Activated naive CD4-positive, alpha-beta T cell treated with Interleukin-2 at 50 U/mL for 16 hours (primary cell): ENCODE results near the gene CA14.
"Not testable (repeated sequence)": the region's sequence is repeated elsewhere in the genome, so short reads cannot be mapped to it uniquely, and the experiment has no call there.

Experiments used
- DNase-seq: peaks from one replicate; pipeline ENCODE4 v3.0.0-alpha.2; 2020

Gene CA14

GRCh38 chr1:150257624-150258585 lies at the start of gene CA14:
TSS of gene CA14 (plus strand) at chr1:150257774. CDS start at chr1:150258129, 355 bp downstream.
- DNase-seq = no peak

GRCh38 chr1:150208460-150208859 lies 49.1 kb upstream of the CA14 start:
- not testable (repeated sequence) for DNase-seq

GRCh38 chr1:150210091-150210490 lies 47.5 kb upstream of the CA14 start:
- DNase-seq = no peak

- no peak for DNase-seq
These were observed 46.9 kb upstream of the CA14 start for GRCh38 chr1:150210706-150211105.

- DNase-seq = no peak
These were observed 45.5 kb upstream of the CA14 start for GRCh38 chr1:150212070-150212469.

GRCh38 chr1:150213170-150214098 lies 44.1 kb upstream of the CA14 start:
- peak; percentile 92 for DNase-seq

GRCh38 chr1:150214099-150214756 lies 43.3 kb upstream of the CA14 start:
- DNase-seq = not testable (repeated sequence)

GRCh38 chr1:150215855-150216254 lies 41.7 kb upstream of the CA14 start:
- DNase-seq = not testable (repeated sequence)

- no peak for DNase-seq
These were observed 36.0 kb upstream of the CA14 start for GRCh38 chr1:150221552-150221951.

- DNase-seq = no peak
These were observed 32.6 kb upstream of the CA14 start for GRCh38 chr1:150224983-150225382.

GRCh38 chr1:150225546-150225945 lies 32.0 kb upstream of the CA14 start:
- DNase-seq = no peak

- no peak for DNase-seq
These were observed 31.1 kb upstream of the CA14 start for GRCh38 chr1:150226486-150226885.

GRCh38 chr1:150227228-150227627 lies 30.3 kb upstream of the CA14 start:
- DNase-seq = no peak

- DNase-seq = not testable (repeated sequence)
These were observed 29.3 kb upstream of the CA14 start for GRCh38 chr1:150228246-150228645.

- DNase-seq = not testable (repeated sequence)
These were observed 24.7 kb upstream of the CA14 start for GRCh38 chr1:150232921-150233320.

GRCh38 chr1:150233359-150234308 lies 23.9 kb upstream of the CA14 start:
- peak; percentile 72 for DNase-seq

- DNase-seq = no peak
These were observed 23.3 kb upstream of the CA14 start for GRCh38 chr1:150234309-150234565.

- peak; percentile 91 for DNase-seq
These were observed 22.8 kb upstream of the CA14 start for GRCh38 chr1:150234566-150235293.

- DNase-seq = peak; percentile 38
These were observed 22.2 kb upstream of the CA14 start for GRCh38 chr1:150235294-150235851.

- DNase-seq = peak; percentile 94
These were observed 21.5 kb upstream of the CA14 start, which contains the start of gene ANP32E for GRCh38 chr1:150235852-150236613. TSS of gene ANP32E (minus strand) at chr1:150236112. CDS start at chr1:150235786, 326 bp downstream.
